WTC11 (cell line): ENCODE results near the gene EFCAB5.

Experiments
- CTCF ChIP-seq: fragments of 200-600 bp; IDR thresholded peaks from 2 replicates; pipeline ENCODE4 v1.8.0; 2022; ENCODE audit warnings: antibody characterized with exemption
- JUN ChIP-seq: sonication (generic); formaldehyde crosslinking; IDR thresholded peaks from 2 replicates; pipeline ENCODE4 v1.8.0; 2023; ENCODE audit warnings: mild to moderate bottlenecking, missing genetic modification reagents
- NFE2L1 ChIP-seq: sonication (generic); formaldehyde crosslinking; IDR thresholded peaks from 2 replicates; pipeline ENCODE4 v1.8.1; 2023; ENCODE audit warnings: missing genetic modification reagents
- ZNF512 ChIP-seq: sonication (generic); formaldehyde crosslinking; IDR thresholded peaks from 2 replicates; pipeline ENCODE4 v1.8.1; 2022; ENCODE audit warnings: missing genetic modification reagents, borderline replicate concordance

- no peak for TF ChIP-seq CTCF
- TF ChIP-seq NFE2L1 (CRISPR knock-in tag): no peak
- no peak for TF ChIP-seq ZNF512 (CRISPR knock-in tag)
- TF ChIP-seq JUN (CRISPR knock-in tag): no peak
These were observed 21.2 kb downstream of the EFCAB5 start for GRCh38 chr17:29962656-29963055.
